Esophagus (tissue), 2 donors: ENCODE measurements around the gene TRAK1. TPM values are rescaled to one million over a fixed set of nuclear protein-coding genes. Genes with fewer than 3 reads are reported as not detected.
A peak's percentile ranks its signal among the peaks of the same experiment; 100 is the strongest.

ENCODE experiments used
- H3K27ac ChIP-seq, 2 donors: one replicate each; pipeline ENCODE4 v1.5.1; 2013; ENCODE audit warnings: low read depth in 2 of 2, mild to moderate bottlenecking in 2 of 2, inconsistent platforms in 1 of 2, low read length in 1 of 2, moderate library complexity in 1 of 2
- H3K27me3 ChIP-seq, 2 donors: one replicate each; pipeline ENCODE4 v1.6.1; 2013; ENCODE audit warnings: low read length in 2 of 2, control low read depth in 1 of 2, mild to moderate bottlenecking in 1 of 2; ENCODE audit not compliant: insufficient read depth in 2 of 2, control insufficient read depth in 1 of 2
- H3K36me3 ChIP-seq, 2 donors: one replicate each; pipeline ENCODE4 v1.6.1; 2013; ENCODE audit warnings: low read length in 1 of 2; ENCODE audit not compliant: control insufficient read depth in 2 of 2, insufficient read depth in 2 of 2
- H3K4me1 ChIP-seq, 2 donors: one replicate each; pipeline ENCODE4 v1.6.1; 2013; ENCODE audit warnings: low read length in 1 of 2; ENCODE audit not compliant: control insufficient read depth in 2 of 2, insufficient read depth in 2 of 2
- H3K4me3 ChIP-seq, 2 donors: one replicate each; pipeline ENCODE4 v1.5.1; 2013; ENCODE audit warnings: low read length in 2 of 2, mild to moderate bottlenecking in 2 of 2, low read depth in 1 of 2, moderate library complexity in 1 of 2
- H3K9me3 ChIP-seq, 2 donors: one replicate each; pipeline ENCODE4 v1.6.1; 2013; ENCODE audit warnings: mild to moderate bottlenecking in 2 of 2, low read depth in 1 of 2, low read length in 1 of 2, moderate library complexity in 1 of 2; ENCODE audit not compliant: control insufficient read depth in 2 of 2, insufficient read depth in 1 of 2
- WGBS, 2 donors: extraction: QIAGEN DNeasy Blood & Tissue Kit; methylation state at CpG; one replicate each; pipeline ENCODE4 v1.1.7; 2013; 5-methylcytosine and 5-hydroxymethylcytosine counted together
- polyA plus RNA-seq, 2 donors: library from polyadenylated mRNA; stranded (reverse); fragments of 200-250 nt; gene quantifications; one replicate each; pipeline ENCODE4 v1.2.3, GENCODE V29; 2013
- donor health status: healthy with polysubstance abuse.
- donor health status: Bipolar disorder and iron deficiency.

Gene TRAK1
- polyA plus RNA-seq, 2 donors: 12.2 to 21.4 TPM

DNA sequence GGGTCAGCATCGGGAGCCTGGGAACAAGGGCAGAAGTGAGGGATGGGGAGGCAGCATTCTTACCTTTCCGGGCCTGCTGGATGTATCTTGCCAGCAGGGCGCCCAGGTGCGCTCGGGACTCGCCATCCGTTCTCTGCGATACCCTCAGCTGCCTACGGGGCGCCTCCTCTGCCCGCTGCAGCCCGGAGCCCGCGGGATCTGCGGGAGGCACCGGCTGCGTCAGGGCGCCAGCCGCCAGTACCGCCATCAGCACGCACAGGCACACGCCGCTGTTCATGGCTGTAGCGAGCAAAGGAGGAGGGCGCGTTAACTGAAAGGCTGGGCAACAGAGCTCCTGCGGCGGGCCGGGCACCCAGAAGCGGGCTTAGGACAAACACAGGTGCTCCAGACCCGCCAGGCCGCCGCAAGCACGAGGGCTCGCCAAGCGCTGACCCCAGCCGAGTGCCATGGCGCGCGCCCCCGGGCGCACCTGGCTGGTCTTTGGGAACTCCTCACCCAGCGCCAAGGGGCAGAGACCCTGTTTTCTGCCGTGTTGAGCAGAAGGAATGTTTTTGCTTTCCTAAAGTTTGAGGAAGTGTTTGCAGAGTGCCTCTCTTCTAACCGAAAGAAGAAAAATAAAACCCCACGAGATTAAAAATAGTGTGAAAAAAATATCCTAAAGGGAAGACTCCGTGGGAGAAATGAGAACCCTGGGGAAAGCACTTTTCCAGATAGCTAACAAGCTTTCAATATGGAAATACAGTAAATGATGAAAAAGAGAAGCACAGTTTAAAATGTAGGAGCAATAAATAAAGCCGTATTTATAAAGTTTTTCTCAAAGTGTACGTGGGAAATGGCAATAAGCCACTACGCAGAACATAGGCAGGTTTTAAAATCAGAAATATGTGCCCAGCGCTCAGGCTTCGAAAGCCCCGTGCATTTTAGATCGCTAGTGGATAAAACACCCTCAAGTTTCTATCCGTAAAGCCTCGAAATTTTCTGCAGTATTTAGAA, 172.5 kb downstream of the TRAK1 start:
- WGBS, 2 donors: 9 to 14% methylated on average over 51 to 55 of the region's 56 CpGs
- Histone ChIP-seq H3K9me3 (peaks cover 3 to 9% of the 10 kb centered on the region in 2 donors), H3K36me3 (no peaks in the 10 kb centered on the region), H3K4me1 (peaks cover 6 to 7% of the 10 kb centered on the region in 2 donors), H3K27me3 (peaks cover 11 to 23% of the 10 kb centered on the region in 2 donors), H3K4me3 (peak overlapping the region in 1 of 2 donors; percentile 9), H3K27ac (no peak overlapping the region)

GRCh38 chr3:42264399-42265058, 173.4 kb downstream of the TRAK1 start:
- peaks cover 11 to 23% of the 10 kb centered on the region in 2 donors for H3K27me3 ChIP-seq
- peaks cover 6 to 7% of the 10 kb centered on the region in 2 donors for H3K4me1 ChIP-seq
- no peak overlapping the region for H3K27ac ChIP-seq
- 10 to 14% methylated on average over 37 of the region's 37 CpGs for WGBS, 2 donors
- H3K9me3 ChIP-seq: peaks cover 3 to 9% of the 10 kb centered on the region in 2 donors
- peak overlapping the region in 1 of 2 donors; percentile 5 for H3K4me3 ChIP-seq
- no peaks in the 10 kb centered on the region for H3K36me3 ChIP-seq

- Histone ChIP-seq H3K4me3 (no peak overlapping the region), H3K27me3 (peaks cover 11 to 23% of the 10 kb centered on the region in 2 donors)
These were observed 174.2 kb downstream of the TRAK1 start for GRCh38 chr3:42265059-42265991.

GRCh38 chr3:42266085-42266484, 174.9 kb downstream of the TRAK1 start, which contains the start of gene CCK:
CCK (minus strand) TSS chr3:42266185; CDS start chr3:42263630, 2,555 bp downstream.
- Histone ChIP-seq H3K9me3 (peaks cover 0 to 9% of the 10 kb centered on the region in 2 donors), H3K4me3 (no peak within 1 kb of the TSS), H3K27me3 (peaks cover 11 to 23% of the 10 kb centered on the region in 2 donors), H3K27ac (no peak within 1 kb of the TSS), H3K4me1 (peaks cover 6 to 7% of the 10 kb centered on the region in 2 donors), H3K36me3 (no peaks in the 10 kb centered on the region)
- WGBS, 2 donors: 43 to 49% methylated on average over 16 of the region's 16 CpGs

More at GRCh38 chr3:42265059-42265991, 174.2 kb downstream of the TRAK1 start:
- Histone ChIP-seq H3K4me1 (peaks cover 6 to 7% of the 10 kb centered on the region in 2 donors), H3K36me3 (no peaks in the 10 kb centered on the region), H3K9me3 (peaks cover under 1 to 9% of the 10 kb centered on the region in 2 donors), H3K27ac (no peak overlapping the region)
- WGBS, 2 donors: 14 to 16% methylated on average over 58 to 60 of the region's 60 CpGs

DNA sequence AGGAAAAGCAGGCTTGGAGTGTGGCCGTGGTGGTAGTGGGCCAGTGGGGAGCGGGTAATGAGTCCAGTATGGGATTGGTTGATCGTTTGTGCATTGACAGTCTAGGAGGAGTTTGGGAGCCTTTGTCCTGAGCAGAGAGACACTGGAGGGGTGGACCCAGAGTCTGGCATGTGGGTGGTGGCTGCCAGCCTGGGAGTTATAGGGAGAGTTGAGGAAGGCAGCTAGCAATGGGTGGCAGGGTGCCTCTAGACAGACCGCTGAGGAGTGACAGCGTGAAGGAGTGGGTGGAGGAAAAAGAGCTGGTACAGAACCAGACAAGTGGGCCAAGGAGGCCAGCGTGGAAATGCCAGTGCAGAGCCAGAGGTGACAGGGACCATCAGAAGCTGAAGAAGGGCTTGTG, 176.7 kb downstream of the TRAK1 start:
- H3K4me1 ChIP-seq: peaks cover 6 to 7% of the 10 kb centered on the region in 2 donors
- H3K27ac ChIP-seq: no peak overlapping the region
- peaks cover 11 to 27% of the 10 kb centered on the region in 2 donors for H3K27me3 ChIP-seq
- peaks cover 0 to 9% of the 10 kb centered on the region in 2 donors for H3K9me3 ChIP-seq
- no peaks in the 10 kb centered on the region for H3K36me3 ChIP-seq
- 81 to 89% methylated on average over 6 of the region's 6 CpGs for WGBS, 2 donors
- H3K4me3 ChIP-seq: no peak overlapping the region

- H3K4me3 ChIP-seq: no peak overlapping the region
- no peaks in the 10 kb centered on the region for H3K36me3 ChIP-seq
- peaks cover 0 to 1% of the 10 kb centered on the region in 2 donors for H3K4me1 ChIP-seq
- H3K27ac ChIP-seq: no peak overlapping the region
- H3K27me3 ChIP-seq: peaks cover 4 to 16% of the 10 kb centered on the region in 2 donors
- peaks cover 0 to 8% of the 10 kb centered on the region in 2 donors for H3K9me3 ChIP-seq
- 80 to 86% methylated on average over 7 of the region's 7 CpGs for WGBS, 2 donors
These were observed 178.5 kb downstream of the TRAK1 start for GRCh38 chr3:42269647-42270046.

- Histone ChIP-seq H3K9me3 (peaks cover 0 to 4% of the 10 kb centered on the region in 2 donors), H3K27me3 (peaks cover 4 to 8% of the 10 kb centered on the region in 2 donors), H3K27ac (no peak overlapping the region), H3K4me3 (no peak overlapping the region), H3K4me1 (no peaks in the 10 kb centered on the region), H3K36me3 (no peaks in the 10 kb centered on the region)
- 55 to 81% methylated on average over 1 of the region's 1 CpG for WGBS, 2 donors
These were observed 179.4 kb downstream of the TRAK1 start for GRCh38 chr3:42270561-42270960.

DNA sequence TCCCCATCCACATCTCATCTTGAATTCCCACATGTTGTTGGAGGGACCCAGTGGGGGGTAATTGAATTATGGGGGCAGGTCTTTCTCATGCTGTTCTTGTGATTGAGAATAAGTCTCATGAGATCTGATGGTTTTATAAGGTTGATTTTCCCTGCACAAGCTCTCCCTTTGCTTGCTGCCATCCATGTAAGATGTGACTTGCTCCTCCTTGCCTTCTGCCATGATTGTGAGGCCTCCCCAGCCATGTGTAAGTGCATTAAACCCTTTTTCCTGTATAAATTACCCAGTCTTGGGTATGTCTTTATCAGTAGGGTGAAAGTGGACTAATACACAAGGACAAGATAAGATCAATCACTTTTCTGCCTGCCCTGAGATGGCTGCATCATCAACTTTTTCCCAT, 180.6 kb downstream of the TRAK1 start:
- no peaks in the 10 kb centered on the region for H3K4me1 ChIP-seq
- peaks cover 4% of the 10 kb centered on the region in 2 donors for H3K27me3 ChIP-seq
- no peak overlapping the region for H3K27ac ChIP-seq
- peaks cover 0 to 2% of the 10 kb centered on the region in 2 donors for H3K9me3 ChIP-seq
- H3K36me3 ChIP-seq: no peaks in the 10 kb centered on the region
- no peak overlapping the region for H3K4me3 ChIP-seq
